Measurements from ENCODE around the gene SLAMF9.

The SLAMF9 gene

GRCh38 chr1:159953536-159954515 lies at the start of gene SLAMF9:
Gene SLAMF9 (minus strand): TSS chr1:159954237. CDS start chr1:159954137, 100 bp downstream.
- no peak for DNase-seq (ENCODE audit: low spot score)

DNA sequence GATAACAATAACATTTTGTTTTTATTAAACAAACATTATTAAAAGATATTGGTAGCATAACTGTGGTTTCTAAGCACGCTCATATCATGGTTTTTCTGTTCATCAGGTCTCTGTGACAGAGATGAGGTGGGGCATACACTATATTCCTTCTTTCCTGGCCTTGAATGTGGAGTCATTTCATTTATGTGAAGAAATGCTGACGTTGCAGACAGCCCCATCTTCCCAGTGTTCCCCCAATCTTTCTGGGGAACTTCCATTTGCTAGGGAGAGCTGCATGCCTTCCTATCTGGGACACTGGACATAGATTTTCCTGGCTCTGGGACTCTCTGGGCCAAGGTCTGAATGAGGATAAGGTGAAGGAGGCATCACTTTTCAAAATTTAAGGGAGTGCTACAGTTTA lies 47.4 kb upstream of the SLAMF9 start:
- no peak for DNase-seq (ENCODE audit: low spot score)

DNA sequence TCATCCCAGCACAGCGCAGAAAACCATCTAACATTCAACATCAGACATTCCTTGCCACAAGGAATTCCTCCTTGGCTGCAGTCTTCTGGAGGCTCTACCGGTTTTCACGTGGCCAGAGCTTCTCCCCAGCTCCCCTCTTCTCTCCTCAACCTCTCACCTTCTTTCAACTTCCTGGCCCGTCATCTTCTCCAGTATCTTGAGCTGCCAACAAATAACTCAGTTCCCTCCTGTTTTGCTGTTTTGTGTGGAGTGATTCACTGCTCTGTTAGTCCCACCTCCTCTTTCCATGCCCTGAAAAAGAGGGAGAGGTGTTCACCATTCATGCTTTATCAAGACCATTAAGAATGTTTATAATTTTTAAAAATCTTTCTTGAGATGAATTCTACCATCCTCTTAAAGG lies 45.2 kb upstream of the SLAMF9 start:
- DNase-seq (ENCODE audit: low spot score) = no peak

DNA sequence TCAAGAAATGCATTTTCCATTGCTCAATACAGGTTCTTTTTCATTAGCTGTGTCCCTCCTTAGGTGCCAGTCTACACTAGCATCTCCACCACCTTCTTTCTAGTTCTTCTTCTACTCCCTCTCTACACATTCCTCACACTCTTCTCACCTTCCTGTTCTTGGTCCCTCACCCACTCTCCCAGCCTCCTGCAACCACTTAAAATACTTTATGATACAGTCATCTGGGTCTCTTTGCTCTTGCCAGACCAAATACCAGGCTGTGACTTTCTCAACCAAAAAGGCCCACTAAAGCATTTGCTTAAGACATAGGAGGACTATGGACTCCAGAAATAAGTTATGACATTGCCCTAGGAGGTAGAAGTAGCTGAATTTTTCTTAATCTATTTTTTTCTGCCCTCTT lies 42.6 kb upstream of the SLAMF9 start:
- DNase-seq (ENCODE audit: low spot score) = peak; percentile 87

DNA sequence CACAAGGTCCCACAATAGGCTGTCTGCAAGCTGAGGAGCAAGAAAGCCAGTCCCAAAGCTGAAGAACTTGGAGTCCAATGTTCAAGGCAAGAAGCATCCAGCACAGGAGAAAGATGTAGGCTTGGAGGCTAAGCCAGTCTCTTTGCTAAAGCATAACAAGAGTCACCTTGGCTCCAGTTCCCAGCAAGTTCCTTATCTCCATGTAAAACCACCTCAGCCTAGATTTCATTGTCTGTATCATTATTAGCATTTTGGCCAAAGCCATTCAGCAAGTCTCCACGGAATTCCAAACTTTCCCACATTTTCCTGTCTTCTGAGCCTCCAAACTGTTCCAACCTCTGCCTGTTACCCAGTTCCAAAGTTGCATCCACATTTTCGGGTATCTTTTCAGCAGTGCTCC lies 40.9 kb upstream of the SLAMF9 start:
- DNase-seq (ENCODE audit: low spot score) = no peak

- no peak for DNase-seq (ENCODE audit: low spot score)
Observed at GRCh38 chr1:159993911-159994310, 39.9 kb upstream of the SLAMF9 start.

DNA sequence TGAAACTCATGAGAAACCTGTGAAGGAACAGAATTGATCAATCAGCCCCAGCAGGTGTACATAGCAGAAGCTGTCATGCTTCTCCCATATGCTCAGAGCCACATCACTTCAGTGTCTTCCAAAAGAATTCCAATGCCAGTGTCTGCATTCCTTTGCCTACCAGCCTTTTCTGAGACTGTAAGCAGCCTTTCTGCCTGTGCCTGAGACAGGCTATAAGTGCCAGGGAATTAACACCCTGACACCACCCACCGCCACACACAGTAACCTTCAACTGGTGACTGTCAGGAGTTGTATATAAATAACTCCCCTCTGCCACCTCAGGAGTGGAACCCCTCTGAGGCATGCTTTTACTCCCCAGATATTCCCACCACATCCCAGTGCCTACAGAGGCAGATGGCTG lies 38.1 kb upstream of the SLAMF9 start:
- peak; percentile 15 for DNase-seq (ENCODE audit: low spot score)

- DNase-seq (ENCODE audit: low spot score) = no peak
Observed at GRCh38 chr1:159991513-159991912, 37.5 kb upstream of the SLAMF9 start.

GRCh38 chr1:159990005-159990404 lies 36.0 kb upstream of the SLAMF9 start:
- DNase-seq (ENCODE audit: low spot score) = no peak

- no peak for DNase-seq (ENCODE audit: low spot score)
Observed at GRCh38 chr1:159989581-159989980, 35.5 kb upstream of the SLAMF9 start.

DNA sequence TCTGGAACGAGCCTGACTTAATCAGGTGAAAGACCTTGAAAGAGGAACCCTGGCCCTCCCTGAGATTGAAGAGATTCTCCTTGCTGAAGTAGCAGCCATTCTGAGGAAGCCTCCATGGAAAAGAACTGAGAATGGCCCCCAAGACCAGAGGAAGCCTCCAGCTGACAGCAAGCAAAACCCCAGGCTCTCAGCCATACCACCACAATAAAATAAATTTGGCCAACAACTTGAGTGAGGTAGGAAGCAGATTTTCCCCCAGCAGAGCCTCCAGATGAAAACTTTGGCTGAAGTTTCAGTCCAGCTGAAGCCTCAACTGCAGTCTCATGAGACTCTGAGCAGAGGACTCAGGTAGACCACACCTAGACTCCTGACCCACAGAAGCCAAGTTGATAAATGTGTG lies 34.0 kb upstream of the SLAMF9 start:
- no peak for DNase-seq (ENCODE audit: low spot score)

DNA sequence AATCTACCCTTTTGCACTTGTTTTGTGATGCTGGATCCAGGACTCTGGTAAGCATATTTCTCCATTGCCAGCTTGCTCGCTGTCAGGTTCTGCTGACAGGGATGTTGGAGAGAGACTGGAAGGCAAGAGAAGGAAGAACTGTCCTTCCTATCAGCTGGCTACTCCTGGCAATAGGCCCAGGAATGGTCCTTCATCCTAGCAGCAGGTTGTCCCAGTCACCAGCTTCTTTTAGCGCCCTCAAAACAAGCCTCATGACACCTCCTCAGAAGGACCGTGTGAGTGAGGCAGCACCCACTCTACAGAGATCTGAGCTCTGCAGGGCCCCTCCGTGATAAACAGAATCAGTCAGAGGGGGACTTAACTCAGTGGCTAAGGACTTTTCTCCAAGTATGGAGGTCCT lies 33.1 kb upstream of the SLAMF9 start:
- DNase-seq (ENCODE audit: low spot score) = no peak

GRCh38 chr1:159986531-159986930 lies 32.5 kb upstream of the SLAMF9 start:
- DNase-seq (ENCODE audit: low spot score) = no peak

DNA sequence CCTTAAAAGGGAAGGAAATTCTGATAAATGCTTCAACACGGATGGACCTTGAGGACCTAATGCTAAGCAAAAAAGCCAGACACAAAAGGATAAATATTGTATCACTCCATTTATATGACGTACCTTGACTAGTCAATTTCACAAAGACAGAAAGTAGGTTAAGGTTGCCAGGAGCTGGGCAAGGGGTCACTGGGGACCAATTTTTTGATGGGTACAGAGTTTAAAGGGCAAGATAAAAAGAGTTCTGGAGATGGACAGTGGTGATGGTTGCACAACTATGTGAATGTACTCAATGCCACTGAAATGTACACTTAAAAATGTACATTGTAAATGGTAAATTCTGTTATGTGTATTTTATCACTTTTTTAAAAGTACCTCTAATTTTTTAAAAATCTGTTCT lies 32.1 kb upstream of the SLAMF9 start:
- DNase-seq (ENCODE audit: low spot score) = no peak

DNA sequence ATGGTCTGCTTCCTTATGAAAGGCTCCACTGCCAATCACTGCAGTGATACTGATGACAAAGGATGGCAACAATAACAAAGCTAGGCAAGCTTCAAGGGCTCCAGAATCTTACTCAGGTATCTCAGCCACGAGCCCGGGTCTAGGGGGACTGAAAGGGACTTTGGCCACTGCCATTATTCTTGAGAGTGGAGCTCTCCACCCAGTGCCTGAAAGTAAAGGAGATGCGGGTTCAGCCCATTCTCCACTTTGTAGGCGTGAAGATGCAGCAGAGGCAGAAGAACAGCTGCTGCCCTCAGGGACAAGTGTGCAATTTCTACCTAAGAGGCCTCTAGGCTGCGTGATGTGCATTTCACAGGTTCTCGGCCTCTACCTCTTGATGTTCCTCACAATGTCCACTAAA lies 31.4 kb upstream of the SLAMF9 start:
- no peak for DNase-seq (ENCODE audit: low spot score)

DNA sequence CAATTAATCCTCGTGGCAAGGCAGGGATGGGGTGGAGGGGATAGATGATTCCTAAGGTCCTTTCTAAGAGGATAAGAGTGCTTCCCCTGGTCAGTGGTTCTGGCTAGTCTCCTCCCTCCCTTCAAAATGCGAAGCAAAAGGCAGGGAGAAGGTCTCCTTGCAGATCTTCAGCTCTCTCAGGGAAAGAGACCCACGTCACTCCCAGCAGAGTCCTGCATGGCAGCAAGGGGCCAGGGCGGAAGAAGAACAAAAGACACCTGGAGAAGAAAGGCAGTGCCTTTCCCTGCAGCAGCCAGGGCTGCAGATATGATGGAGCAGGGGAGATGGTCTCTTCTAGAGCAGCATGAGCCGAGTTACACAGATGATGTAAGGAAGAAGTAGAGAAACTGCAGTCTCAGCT lies 29.6 kb upstream of the SLAMF9 start:
- DNase-seq (ENCODE audit: low spot score) = no peak

GRCh38 chr1:159982280-159982679 lies 28.2 kb upstream of the SLAMF9 start:
- no peak for DNase-seq (ENCODE audit: low spot score)

- no peak for DNase-seq (ENCODE audit: low spot score)
Observed at GRCh38 chr1:159981351-159982055, 27.5 kb upstream of the SLAMF9 start.

- DNase-seq (ENCODE audit: low spot score) = no peak
Observed at GRCh38 chr1:159980786-159981185, 26.7 kb upstream of the SLAMF9 start.

GRCh38 chr1:159980076-159980475 lies 26.0 kb upstream of the SLAMF9 start:
- no peak for DNase-seq (ENCODE audit: low spot score)

- DNase-seq (ENCODE audit: low spot score) = no peak
Observed at GRCh38 chr1:159979257-159979656, 25.2 kb upstream of the SLAMF9 start.

DNA sequence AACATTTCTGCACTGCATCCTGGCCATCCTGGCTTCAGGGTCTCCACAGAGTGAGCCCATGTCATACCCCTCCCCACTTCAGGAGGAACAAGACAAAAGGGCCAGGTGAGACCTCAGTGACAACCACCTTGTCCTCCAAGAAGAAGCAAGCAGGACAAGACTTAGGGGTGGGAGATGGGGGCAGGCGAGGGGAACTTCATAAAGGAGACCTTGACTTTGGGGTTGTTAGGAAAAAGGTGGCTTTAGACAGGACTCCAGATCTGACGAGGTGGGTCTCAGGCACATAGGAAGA lies 24.0 kb upstream of the SLAMF9 start:
- no peak for DNase-seq (ENCODE audit: low spot score)

- no peak for DNase-seq (ENCODE audit: low spot score)
Observed at GRCh38 chr1:159977364-159978106, 23.5 kb upstream of the SLAMF9 start.

All from kidney tubule cell (primary cell).